Calu3 (cell line): ENCODE results near the gene A3GALT2. TPM values are rescaled to one million over a fixed set of nuclear protein-coding genes. Genes with fewer than 3 reads are reported as not detected.

Experiments used
- BruUV-seq: library from RNA; stranded (reverse); fragments of 400-500 nt; replicated peaks from 2 replicates; lab custom pipeline; 2021; lab: Mats Ljungman, UMichigan
- CTCF ChIA-PET: fragments of 300-600 bp; sonication (Branson Sonifier 250); formaldehyde crosslinking; loops from one replicate; lab custom pipeline; 2022; ENCODE audit warnings: antibody characterized with exemption; lab: Charles Lee
- DNase-seq: peaks from one replicate; pipeline ENCODE4 v3.0.0; 2022
- H3K27ac Mint-ChIP-seq: one replicate; pipeline ENCODE4 v1.8.0; 2022; ENCODE audit warnings: mixed read lengths; ENCODE audit not compliant: unreplicated experiment
- H3K27me3 Mint-ChIP-seq: one replicate; pipeline ENCODE4 v1.8.0; 2022; ENCODE audit warnings: mixed read lengths; ENCODE audit not compliant: unreplicated experiment
- H3K36me3 Mint-ChIP-seq: one replicate; pipeline ENCODE4 v1.8.0; 2022; ENCODE audit warnings: mild to moderate bottlenecking, moderate library complexity, mixed read lengths; ENCODE audit not compliant: insufficient read depth, unreplicated experiment
- H3K4me1 Mint-ChIP-seq: one replicate; pipeline ENCODE4 v1.8.0; 2022; ENCODE audit warnings: mild to moderate bottlenecking, low read depth, mixed read lengths; ENCODE audit not compliant: unreplicated experiment
- H3K4me3 Mint-ChIP-seq: one replicate; pipeline ENCODE4 v1.8.0; 2022; ENCODE audit warnings: mild to moderate bottlenecking, low read depth, moderate library complexity, mixed read lengths; ENCODE audit not compliant: unreplicated experiment
- H3K9me3 Mint-ChIP-seq: one replicate; pipeline ENCODE4 v1.8.0; 2022; ENCODE audit warnings: low read depth, mixed read lengths; ENCODE audit not compliant: unreplicated experiment
- intact Hi-C: fragments of 100-400 bp; cut with micrococcal nuclease; formaldehyde crosslinking; loops from one replicate; pipeline ENCODE4 v1.10.0; 2022; ENCODE audit not compliant: unreplicated experiment
- total RNA-seq: library from RNA; stranded (reverse); gene quantifications from 2 replicates; pipeline ENCODE4 v1.2.3, GENCODE V29; 2022
- TF ChIP-seq, protein P1 (sequence below): fragments of 200-600 bp; IDR thresholded peaks from one replicate; pipeline ENCODE4 v1.8.0; 2022; ENCODE audit warnings: antibody characterized with exemption; ENCODE audit not compliant: unreplicated experiment

A3GALT2 gene
- total RNA-seq, 1 experiment from 2014 or later = not detected

DNA sequence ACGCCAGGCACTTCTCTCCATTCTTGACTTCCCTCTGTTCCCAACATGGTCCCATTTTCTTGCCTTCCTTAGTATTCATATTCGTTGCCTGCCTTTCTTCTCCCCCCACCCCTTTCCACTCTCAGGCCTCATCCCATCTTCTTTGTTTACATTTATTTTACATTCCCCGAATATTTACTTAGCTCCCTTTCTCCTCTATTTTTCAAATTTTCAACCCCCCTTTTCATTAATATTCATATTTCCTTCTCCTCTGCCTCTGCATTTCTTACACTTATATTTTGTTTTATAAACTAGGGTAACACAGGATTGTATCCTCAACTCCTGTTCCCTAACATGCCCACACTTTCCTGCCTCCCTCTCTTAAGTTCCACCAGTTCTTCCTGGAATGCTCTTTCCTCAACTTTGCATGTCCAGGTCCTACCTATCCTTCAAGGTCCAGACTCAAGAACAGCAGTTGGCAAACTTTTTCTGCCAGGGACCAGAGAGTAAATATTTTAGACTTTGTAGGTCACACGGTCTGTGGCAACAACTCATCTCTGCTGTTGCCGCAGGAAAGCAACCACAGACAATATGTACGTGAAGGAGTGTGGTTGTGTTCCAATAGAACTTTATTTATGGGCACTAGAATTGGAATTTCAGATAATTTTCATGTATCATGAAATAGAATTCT lies 29.8 kb upstream of the A3GALT2 start:
- H3K36me3 Mint-ChIP-seq = peaks cover 47% of the 10 kb centered on the region
- intact Hi-C loops = no loop called here
- peak overlapping the region; percentile 62 for H3K4me3 Mint-ChIP-seq
- peak overlapping the region; percentile 52 for H3K27ac Mint-ChIP-seq
- CTCF ChIA-PET = interaction anchor here (0.9 kb wide), 1 partner anchor 8 kb away, joined by 5 read pairs; no protein-coding TSS in a partner anchor
- TSS peak; percentile 55 for BruUV-seq
- no peak for DNase-seq
- no peaks in the 10 kb centered on the region for H3K27me3 Mint-ChIP-seq
- TF ChIP-seq, protein P1, sequence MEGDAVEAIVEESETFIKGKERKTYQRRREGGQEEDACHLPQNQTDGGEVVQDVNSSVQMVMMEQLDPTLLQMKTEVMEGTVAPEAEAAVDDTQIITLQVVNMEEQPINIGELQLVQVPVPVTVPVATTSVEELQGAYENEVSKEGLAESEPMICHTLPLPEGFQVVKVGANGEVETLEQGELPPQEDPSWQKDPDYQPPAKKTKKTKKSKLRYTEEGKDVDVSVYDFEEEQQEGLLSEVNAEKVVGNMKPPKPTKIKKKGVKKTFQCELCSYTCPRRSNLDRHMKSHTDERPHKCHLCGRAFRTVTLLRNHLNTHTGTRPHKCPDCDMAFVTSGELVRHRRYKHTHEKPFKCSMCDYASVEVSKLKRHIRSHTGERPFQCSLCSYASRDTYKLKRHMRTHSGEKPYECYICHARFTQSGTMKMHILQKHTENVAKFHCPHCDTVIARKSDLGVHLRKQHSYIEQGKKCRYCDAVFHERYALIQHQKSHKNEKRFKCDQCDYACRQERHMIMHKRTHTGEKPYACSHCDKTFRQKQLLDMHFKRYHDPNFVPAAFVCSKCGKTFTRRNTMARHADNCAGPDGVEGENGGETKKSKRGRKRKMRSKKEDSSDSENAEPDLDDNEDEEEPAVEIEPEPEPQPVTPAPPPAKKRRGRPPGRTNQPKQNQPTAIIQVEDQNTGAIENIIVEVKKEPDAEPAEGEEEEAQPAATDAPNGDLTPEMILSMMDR = no peak
- H3K9me3 Mint-ChIP-seq = no peaks in the 10 kb centered on the region
- H3K4me1 Mint-ChIP-seq = peaks cover 43% of the 10 kb centered on the region

DNA sequence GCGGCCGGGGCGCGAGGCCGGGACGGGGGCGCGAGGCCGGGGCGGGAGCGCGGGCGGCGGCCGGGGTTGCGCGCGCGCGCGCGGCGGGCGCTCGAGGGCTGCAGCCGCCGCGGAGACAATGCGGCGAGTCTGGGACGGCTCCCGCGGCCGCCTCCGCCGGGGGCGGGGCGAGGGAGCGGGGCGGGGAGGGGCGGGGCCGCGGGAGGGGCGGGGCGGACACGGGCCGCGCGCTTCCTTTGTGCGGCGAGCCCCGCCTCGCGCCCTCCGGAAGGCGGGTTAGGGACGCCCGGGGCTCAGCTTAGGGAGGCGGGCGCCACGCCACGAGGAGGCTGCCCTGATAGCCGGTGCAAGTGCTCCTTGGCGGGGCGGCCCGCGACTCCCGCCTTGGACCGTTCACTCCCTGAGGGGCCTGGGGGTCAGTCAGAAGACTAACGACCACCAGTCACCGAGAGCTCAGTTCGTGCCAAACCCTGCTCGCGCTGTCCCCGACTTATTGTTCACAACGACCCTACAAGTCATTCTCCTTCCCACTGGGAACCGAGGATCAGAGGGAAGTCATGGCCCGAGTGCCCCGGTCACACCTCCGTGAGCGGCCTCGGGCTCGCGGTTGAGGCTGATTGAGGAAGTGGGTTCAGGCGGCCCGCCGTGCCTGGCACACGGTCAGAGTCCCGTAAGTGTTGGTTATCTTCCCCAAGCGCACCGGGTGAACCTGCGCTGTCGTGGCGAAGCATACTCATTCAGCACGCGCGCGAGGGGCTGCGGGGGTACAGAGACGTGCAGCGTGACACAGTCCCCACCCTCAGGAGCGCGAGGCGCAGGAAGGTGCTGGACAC lies 29.1 kb upstream of the A3GALT2 start:
- H3K27me3 Mint-ChIP-seq = no peaks in the 10 kb centered on the region
- TF ChIP-seq, protein P1 = no peak
- intact Hi-C loops = no loop called here
- H3K9me3 Mint-ChIP-seq = no peaks in the 10 kb centered on the region
- peaks cover 47% of the 10 kb centered on the region for H3K36me3 Mint-ChIP-seq
- H3K4me3 Mint-ChIP-seq = peak overlapping the region; percentile 62
- H3K4me1 Mint-ChIP-seq = peaks cover 43% of the 10 kb centered on the region
- BruUV-seq = no TSS peak
- CTCF ChIA-PET = no interaction called here
- peak; percentile 85 for DNase-seq
- peak overlapping the region; percentile 52 for H3K27ac Mint-ChIP-seq

DNA sequence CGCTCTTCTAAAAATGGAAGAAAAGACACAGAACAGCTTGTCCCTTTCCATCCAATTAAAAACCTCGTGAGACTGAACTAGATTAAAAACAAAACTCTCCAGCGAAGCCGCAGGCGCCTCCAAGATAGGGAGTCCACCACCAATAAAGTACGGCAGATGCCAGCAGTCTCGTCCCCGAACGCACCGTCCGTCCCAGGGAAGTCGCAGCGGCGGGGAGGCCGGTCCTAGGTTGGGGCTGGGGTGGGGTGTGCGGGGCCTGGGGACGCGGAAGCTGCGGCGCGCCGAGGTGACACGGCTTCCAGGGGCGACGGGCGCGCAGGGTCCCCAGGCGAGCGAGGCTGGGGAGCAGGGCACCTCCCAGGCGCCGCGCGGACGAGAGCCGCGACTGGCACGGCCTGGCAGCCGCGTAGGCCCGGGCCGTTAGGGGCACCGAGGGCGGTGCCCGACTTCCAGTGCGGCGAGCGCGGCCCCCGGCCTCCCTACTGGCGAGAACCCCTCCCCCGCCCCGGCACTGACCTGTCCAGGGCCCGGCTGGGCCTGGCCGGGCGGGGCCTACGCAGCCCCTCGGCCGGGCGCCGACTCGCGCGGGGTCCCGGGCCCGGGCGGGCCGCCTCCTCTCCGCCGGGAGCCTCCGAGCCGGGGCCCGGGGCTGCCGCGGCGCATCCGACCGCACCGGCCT lies 28.3 kb upstream of the A3GALT2 start:
- TF ChIP-seq, protein P1 = no peak
- peak overlapping the region; percentile 81 for H3K4me3 Mint-ChIP-seq
- no peaks in the 10 kb centered on the region for H3K9me3 Mint-ChIP-seq
- peak; percentile 41 for DNase-seq
- peak overlapping the region; percentile 81 for H3K27ac Mint-ChIP-seq
- H3K27me3 Mint-ChIP-seq = no peaks in the 10 kb centered on the region
- H3K36me3 Mint-ChIP-seq = peaks cover 47% of the 10 kb centered on the region
- CTCF ChIA-PET = no interaction called here
- H3K4me1 Mint-ChIP-seq = peaks cover 43% of the 10 kb centered on the region
- BruUV-seq = no TSS peak
- intact Hi-C loops = no loop called here

DNA sequence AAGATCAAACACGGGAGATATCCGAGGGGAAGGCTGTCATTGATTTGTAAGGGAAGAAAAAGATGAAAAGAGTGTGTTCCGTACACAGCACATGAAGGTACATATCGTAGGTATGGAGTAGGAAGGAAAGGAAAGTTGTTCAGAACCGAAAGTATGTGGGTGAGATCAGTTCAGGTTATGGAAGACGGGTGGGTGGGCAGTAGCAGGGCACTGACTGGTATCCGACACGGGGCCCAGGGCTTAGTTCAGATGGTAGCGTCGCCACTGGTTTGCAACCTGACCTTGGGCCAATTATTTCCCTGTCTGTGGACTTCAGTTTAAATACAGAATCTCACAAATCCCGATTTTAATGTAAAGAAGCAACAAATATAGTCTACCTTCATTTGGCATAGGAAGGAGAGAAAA lies 27.8 kb upstream of the A3GALT2 start:
- CTCF ChIA-PET = interaction anchor here (0.6 kb wide), 1 partner anchor 828 kb away, joined by 4 read pairs; no protein-coding TSS in a partner anchor
- TF ChIP-seq, protein P1 = no peak
- Mint-ChIP-seq H3K36me3 (peaks cover 52% of the 10 kb centered on the region), H3K9me3 (no peaks in the 10 kb centered on the region), H3K4me1 (peaks cover 41% of the 10 kb centered on the region), H3K4me3 (peak overlapping the region; percentile 81), H3K27me3 (no peaks in the 10 kb centered on the region), H3K27ac (peak overlapping the region; percentile 81)
- DNase-seq = no peak
- no TSS peak for BruUV-seq
- intact Hi-C loops = no loop called here
